Bronchial epithelial cell (primary cell): ENCODE results near the gene TMEM33. TPM values are rescaled to one million over a fixed set of nuclear protein-coding genes. Genes with fewer than 3 reads are reported as not detected.

Experiments used
- DNase-seq: peaks from one replicate; pipeline ENCODE4 v3.0.0-alpha.2; 2010; ENCODE audit warnings: low read depth
- FAIRE-seq: peaks from 2 replicates; lab custom pipeline; 2011; peaks lifted over from hg19 to GRCh38; lab: Jason Lieb, UNC
- H3K27me3 ChIP-seq: 2 replicates; pipeline ENCODE4 v1.5.1; 2011; ENCODE audit warnings: low read length; ENCODE audit not compliant: control insufficient read depth, insufficient read depth
- H3K36me3 ChIP-seq: 2 replicates; pipeline ENCODE4 v1.5.1; 2011; ENCODE audit warnings: low read length; ENCODE audit not compliant: control insufficient read depth, insufficient read depth
- H3K4me3 ChIP-seq: 2 replicates; pipeline ENCODE4 v1.5.1; 2011; ENCODE audit warnings: mild to moderate bottlenecking, low read depth, low read length, control low read depth
- CTCF ChIP-seq: IDR thresholded peaks from 2 replicates; pipeline ENCODE4 v1.5.1; 2011; ENCODE audit warnings: mild to moderate bottlenecking, moderate library complexity, low read length, control low read depth, inconsistent platforms; ENCODE audit not compliant: insufficient read depth, severe bottlenecking
- total RNA-seq: library from RNA; depleted of rRNA; stranded (reverse); fragments of >200 nt; gene quantifications from 2 replicates; pipeline ENCODE4 v1.2.1, GENCODE V29; 2014

TMEM33 gene
- total RNA-seq, 1 donor from 2014 or later: 106 TPM

- Histone ChIP-seq H3K27me3 (no peaks in the 10 kb centered on the region), H3K4me3 (no peak overlapping the region), H3K36me3 (peaks cover 3% of the 10 kb centered on the region)
- TF ChIP-seq CTCF: no peak
- DNase-seq (no peak), FAIRE-seq (no peak)
These were observed 8.3 kb downstream of the TMEM33 start for GRCh38 chr4:41943506-41943905.

- DNase-seq: no peak
- H3K4me3 ChIP-seq: no peak overlapping the region
- TF ChIP-seq CTCF: no peak
- peaks cover 3% of the 10 kb centered on the region for H3K36me3 ChIP-seq
- FAIRE-seq: no peak
- H3K27me3 ChIP-seq: no peaks in the 10 kb centered on the region
These were observed 8.9 kb downstream of the TMEM33 start for GRCh38 chr4:41944089-41944488.

- H3K4me3 ChIP-seq: no peak overlapping the region
- no peaks in the 10 kb centered on the region for H3K27me3 ChIP-seq
- TF ChIP-seq CTCF: no peak
- peaks cover 1% of the 10 kb centered on the region for H3K36me3 ChIP-seq
- FAIRE-seq (no peak), DNase-seq (no peak)
These were observed 14.3 kb downstream of the TMEM33 start for GRCh38 chr4:41949531-41949930.

- TF ChIP-seq CTCF: peak; percentile 25
- no peaks in the 10 kb centered on the region for H3K36me3 ChIP-seq
- no peaks in the 10 kb centered on the region for H3K27me3 ChIP-seq
- FAIRE-seq: no peak
- DNase-seq: peak; percentile 27
- H3K4me3 ChIP-seq: no peak overlapping the region
These were observed 22.4 kb downstream of the TMEM33 start for GRCh38 chr4:41957634-41958033.

GRCh38 chr4:41963105-41963504 is 27.9 kb downstream of the TMEM33 start:
- peak; percentile 18 for DNase-seq
- no peak for FAIRE-seq
- TF ChIP-seq CTCF: no peak
- no peaks in the 10 kb centered on the region for H3K27me3 ChIP-seq
- H3K4me3 ChIP-seq: no peak overlapping the region
- no peaks in the 10 kb centered on the region for H3K36me3 ChIP-seq

GRCh38 chr4:41964401-41964800 is 29.2 kb downstream of the TMEM33 start:
- H3K4me3 ChIP-seq: no peak overlapping the region
- no peaks in the 10 kb centered on the region for H3K36me3 ChIP-seq
- DNase-seq: no peak
- TF ChIP-seq CTCF: no peak
- H3K27me3 ChIP-seq: no peaks in the 10 kb centered on the region
- FAIRE-seq: no peak
